ENCODE measurements around the gene DCC. TPM values are rescaled to one million over a fixed set of nuclear protein-coding genes. Genes with fewer than 3 reads are reported as not detected.

The DCC gene
- total and polyA plus RNA-seq, 4 donors, result 0.16 to 5.3 (median 2.5) TPM

DNA sequence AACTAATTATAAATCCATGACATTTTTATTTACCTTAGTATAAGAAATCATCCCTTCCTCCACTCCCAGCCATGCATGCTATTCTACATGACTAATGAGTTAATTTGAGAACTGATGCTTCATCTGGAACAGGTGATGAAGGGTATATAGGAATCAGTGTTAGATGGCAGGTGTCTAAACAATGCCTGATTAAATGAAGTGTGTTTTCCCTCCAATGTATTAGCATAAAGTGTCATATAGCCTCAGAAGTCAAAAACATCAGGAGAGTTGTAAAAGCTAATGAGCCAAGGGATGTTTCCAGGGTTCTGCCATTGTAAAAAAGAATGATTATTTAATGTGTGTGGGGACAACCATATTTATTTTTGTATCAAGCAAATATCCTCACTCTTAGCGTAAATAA is 913.8 kb downstream of the DCC start:
- no peak for TF ChIP-seq CTCF (IDR thresholded peaks at IDR 0.05; ENCODE audit: control extremely low read depth, extremely low read depth)
- WGBS, 2 donors, result 68 to 82% methylated on average over 1 of the region's 1 CpG
- Histone ChIP-seq H3K4me1 (ENCODE audit: control insufficient read depth in 5 of 5, insufficient read depth in 5 of 5, low read length in 5 of 5) (no peaks in the 10 kb centered on the region), H3K9me3 (ENCODE audit: control insufficient read depth in 4 of 4, insufficient read depth in 3 of 4, low read length in 3 of 4) (no peaks in the 10 kb centered on the region), H3K9ac (ENCODE audit: insufficient read depth in 1 of 2, low read length in 2 of 2) (no peak overlapping the region), H3K4me3 (no peak overlapping the region), H3K27ac (ENCODE audit: low read depth in 1 of 2, low read length in 1 of 2) (no peak overlapping the region), H3K36me3 (ENCODE audit: control insufficient read depth in 4 of 4, insufficient read depth in 4 of 4, low read length in 4 of 4) (no peaks in the 10 kb centered on the region), H3K27me3 (ENCODE audit: control insufficient read depth in 3 of 3, insufficient read depth in 3 of 3, low read length in 2 of 3) (no peaks in the 10 kb centered on the region)
- ATAC-seq (ENCODE audit: insufficient read depth, low FRiP score), result no peak
- no peak for DNase-seq

DNA sequence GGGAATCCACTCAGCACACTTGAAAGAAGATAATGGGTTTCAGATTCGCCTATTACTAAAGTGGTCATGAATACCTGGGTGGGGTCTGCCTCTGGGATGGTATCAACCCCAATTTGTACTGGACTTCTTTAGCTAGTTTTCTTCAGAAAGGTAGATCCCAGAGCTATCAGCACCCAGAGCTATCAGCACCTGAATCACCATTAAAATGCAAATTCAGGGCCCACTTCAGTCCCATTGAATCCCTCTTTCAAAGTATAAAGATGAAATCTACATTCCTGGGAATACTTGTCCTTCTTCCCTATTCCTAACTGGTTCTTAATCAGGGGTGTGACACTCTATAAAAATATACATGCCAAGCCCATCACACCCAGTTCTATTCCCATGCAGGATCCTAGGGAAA is 914.3 kb downstream of the DCC start:
- H3K27ac ChIP-seq (ENCODE audit: low read depth in 1 of 2, low read length in 1 of 2), result no peak overlapping the region
- no peak overlapping the region for H3K4me3 ChIP-seq
- 76 to 79% methylated on average over 1 of the region's 1 CpG for WGBS, 2 donors
- H3K9me3 ChIP-seq (ENCODE audit: control insufficient read depth in 4 of 4, insufficient read depth in 3 of 4, low read length in 3 of 4), result no peaks in the 10 kb centered on the region
- DNase-seq, result no peak
- no peak overlapping the region for H3K9ac ChIP-seq (ENCODE audit: insufficient read depth in 1 of 2, low read length in 2 of 2)
- no peaks in the 10 kb centered on the region for H3K4me1 ChIP-seq (ENCODE audit: control insufficient read depth in 5 of 5, insufficient read depth in 5 of 5, low read length in 5 of 5)
- H3K27me3 ChIP-seq (ENCODE audit: control insufficient read depth in 3 of 3, insufficient read depth in 3 of 3, low read length in 2 of 3), result no peaks in the 10 kb centered on the region
- no peak for ATAC-seq (ENCODE audit: insufficient read depth, low FRiP score)
- H3K36me3 ChIP-seq (ENCODE audit: control insufficient read depth in 4 of 4, insufficient read depth in 4 of 4, low read length in 4 of 4), result no peaks in the 10 kb centered on the region
- no peak for TF ChIP-seq CTCF (IDR thresholded peaks at IDR 0.05; ENCODE audit: control extremely low read depth, extremely low read depth)

- Histone ChIP-seq H3K27me3 (ENCODE audit: control insufficient read depth in 3 of 3, insufficient read depth in 3 of 3, low read length in 2 of 3) (no peaks in the 10 kb centered on the region), H3K9ac (ENCODE audit: insufficient read depth in 1 of 2, low read length in 2 of 2) (no peak overlapping the region), H3K27ac (ENCODE audit: low read depth in 1 of 2, low read length in 1 of 2) (no peak overlapping the region), H3K4me3 (no peak overlapping the region), H3K9me3 (ENCODE audit: control insufficient read depth in 4 of 4, insufficient read depth in 3 of 4, low read length in 3 of 4) (peaks cover 0 to 8% (median 0%) of the 10 kb centered on the region in 4 donors), H3K4me1 (ENCODE audit: control insufficient read depth in 5 of 5, insufficient read depth in 5 of 5, low read length in 5 of 5) (no peaks in the 10 kb centered on the region), H3K36me3 (ENCODE audit: control insufficient read depth in 4 of 4, insufficient read depth in 4 of 4, low read length in 4 of 4) (no peaks in the 10 kb centered on the region)
- DNase-seq (no peak), ATAC-seq (ENCODE audit: insufficient read depth, low FRiP score) (no peak)
- 81 to 91% methylated on average over 5 of the region's 5 CpGs for WGBS, 2 donors
- no peak for TF ChIP-seq CTCF (IDR thresholded peaks at IDR 0.05; ENCODE audit: control extremely low read depth, extremely low read depth)
Observed at GRCh38 chr18:53261241-53261640, 921.2 kb downstream of the DCC start.

- 86 to 88% methylated on average over 1 of the region's 1 CpG for whole genome bisulfite sequencing, 2 donors
- no peak for TF ChIP-seq CTCF (IDR thresholded peaks at IDR 0.05; ENCODE audit: control extremely low read depth, extremely low read depth)
- Histone ChIP-seq H3K27ac (ENCODE audit: low read depth in 1 of 2, low read length in 1 of 2) (no peak overlapping the region), H3K36me3 (ENCODE audit: control insufficient read depth in 4 of 4, insufficient read depth in 4 of 4, low read length in 4 of 4) (no peaks in the 10 kb centered on the region), H3K27me3 (ENCODE audit: control insufficient read depth in 3 of 3, insufficient read depth in 3 of 3, low read length in 2 of 3) (no peaks in the 10 kb centered on the region), H3K9ac (ENCODE audit: insufficient read depth in 1 of 2, low read length in 2 of 2) (no peak overlapping the region), H3K4me1 (ENCODE audit: control insufficient read depth in 5 of 5, insufficient read depth in 5 of 5, low read length in 5 of 5) (no peaks in the 10 kb centered on the region), H3K4me3 (no peak overlapping the region), H3K9me3 (ENCODE audit: control insufficient read depth in 4 of 4, insufficient read depth in 3 of 4, low read length in 3 of 4) (peaks cover 0 to 3% (median 0%) of the 10 kb centered on the region in 4 donors)
- no peak for DNase-seq
- no peak for ATAC-seq (ENCODE audit: insufficient read depth, low FRiP score)
Observed at GRCh38 chr18:53266850-53267249, 926.9 kb downstream of the DCC start.

Measured in lung (tissue), 12 donors.